HG03025 (cell line): ENCODE measurements around the gene MLEC.

Experiments
- ATAC-seq: cut with Tn5 transposase; IDR thresholded peaks from one replicate; pipeline ENCODE4 v1.9.1; 2021; ENCODE audit warnings: mild to moderate bottlenecking, moderate library complexity; ENCODE audit not compliant: unreplicated experiment, low FRiP score

Gene MLEC

DNA sequence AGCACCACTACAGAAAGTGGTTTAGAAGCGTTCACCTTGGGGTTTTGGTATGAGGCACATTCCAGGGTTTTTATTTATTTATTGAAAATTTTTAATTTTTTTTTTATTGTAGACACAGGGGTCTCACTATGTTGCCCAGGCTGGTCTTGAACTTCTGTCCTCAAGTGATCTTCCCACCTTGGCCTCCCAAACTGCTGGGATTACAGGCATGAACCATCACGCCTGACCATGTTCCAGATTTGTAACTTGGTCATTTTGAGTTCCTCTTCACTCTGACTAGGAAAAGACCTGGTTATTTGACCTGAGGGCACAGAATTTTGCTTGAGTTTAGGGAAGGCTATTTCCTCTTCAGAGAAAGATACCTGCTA lies 3.1 kb downstream of the MLEC start:
- ATAC-seq: no peak

DNA sequence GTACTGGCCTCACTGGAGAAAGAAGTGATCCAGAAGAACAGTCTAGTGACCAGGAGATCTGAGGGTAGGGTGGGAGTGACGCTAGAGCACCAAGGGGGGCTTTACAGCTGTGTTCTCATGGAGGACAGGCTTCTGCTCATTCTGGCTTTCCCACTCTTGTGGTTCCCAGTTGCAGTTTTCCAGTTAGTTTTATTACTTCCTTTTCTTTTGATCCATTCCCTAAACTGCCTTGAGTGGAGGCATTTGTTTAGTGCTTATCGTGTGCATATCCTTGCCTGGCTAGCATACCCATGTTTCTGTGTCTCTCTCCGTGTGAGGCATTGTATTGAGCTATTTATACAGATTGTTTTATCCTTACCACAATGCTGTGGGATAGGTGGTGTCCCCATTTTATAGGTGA lies 4.0 kb downstream of the MLEC start:
- no peak for ATAC-seq

DNA sequence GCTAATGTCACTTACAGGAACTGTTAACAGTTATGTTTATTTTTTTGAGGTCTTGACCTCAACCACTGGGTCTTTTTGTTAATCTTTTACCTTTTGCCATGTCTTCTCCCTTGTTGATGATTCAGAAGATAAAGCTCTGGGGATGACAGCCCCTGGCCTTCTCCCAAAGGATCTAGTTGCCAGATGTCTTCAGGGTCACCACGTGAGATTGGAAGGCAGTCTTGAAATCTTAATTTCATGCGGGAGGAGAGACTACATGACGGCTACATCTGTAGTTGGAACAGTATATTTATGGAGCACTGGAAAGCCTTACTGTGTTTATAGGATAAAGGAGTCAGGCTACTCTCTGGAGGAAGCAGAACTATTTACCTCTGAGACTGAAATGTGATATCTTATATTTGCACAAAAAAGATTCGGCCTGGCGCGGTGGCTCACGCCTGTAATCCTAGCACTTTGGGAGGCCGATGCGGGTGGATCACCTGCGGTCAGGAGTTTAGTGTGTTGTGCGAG lies 5.6 kb downstream of the MLEC start:
- no peak for ATAC-seq

- ATAC-seq: no peak
Measured at GRCh38 chr12:120693848-120694247, 6.9 kb downstream of the MLEC start.

DNA sequence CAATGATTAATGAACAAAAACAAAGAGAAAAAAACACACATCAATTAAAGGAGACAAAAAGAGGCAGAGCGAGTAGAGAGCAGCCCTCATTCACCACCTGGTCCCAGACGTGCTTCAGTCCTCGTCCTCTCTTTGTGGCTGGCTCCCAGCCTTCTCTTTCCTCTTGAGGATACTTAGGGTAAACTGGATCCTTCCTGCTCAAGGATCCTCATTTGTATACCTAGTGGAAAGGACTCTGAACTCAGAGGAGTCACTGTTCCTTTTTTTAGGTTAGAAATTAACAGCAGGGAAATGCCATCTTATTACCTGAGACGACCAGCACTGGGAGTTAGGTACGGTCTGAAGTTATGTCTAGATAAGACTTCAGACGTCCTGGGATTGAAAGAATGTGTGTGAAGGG lies 9.7 kb downstream of the MLEC start:
- ATAC-seq: no peak

GRCh38 chr12:120697344-120697743 lies 10.4 kb downstream of the MLEC start:
- ATAC-seq: no peak

DNA sequence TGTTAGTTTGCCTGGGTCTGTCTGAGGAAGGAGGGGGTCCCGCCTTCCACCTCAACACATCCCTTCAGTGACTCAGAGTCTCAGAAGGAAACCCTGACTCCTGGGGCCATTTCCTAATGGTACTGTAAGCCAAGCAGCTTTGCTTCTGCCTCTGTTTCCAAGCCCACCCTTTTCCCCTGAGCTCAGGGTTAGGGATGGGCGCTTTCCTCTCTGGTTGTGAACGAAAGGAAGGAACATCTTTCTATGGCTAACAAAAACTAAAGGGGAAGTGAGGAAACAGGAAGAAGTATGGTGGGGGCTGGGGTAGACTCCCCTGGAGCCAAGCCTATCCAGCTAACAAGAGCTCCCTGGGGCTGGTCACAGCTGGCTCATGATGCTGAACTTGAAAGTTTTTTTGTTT lies 11.7 kb downstream of the MLEC start:
- ATAC-seq: no peak

DNA sequence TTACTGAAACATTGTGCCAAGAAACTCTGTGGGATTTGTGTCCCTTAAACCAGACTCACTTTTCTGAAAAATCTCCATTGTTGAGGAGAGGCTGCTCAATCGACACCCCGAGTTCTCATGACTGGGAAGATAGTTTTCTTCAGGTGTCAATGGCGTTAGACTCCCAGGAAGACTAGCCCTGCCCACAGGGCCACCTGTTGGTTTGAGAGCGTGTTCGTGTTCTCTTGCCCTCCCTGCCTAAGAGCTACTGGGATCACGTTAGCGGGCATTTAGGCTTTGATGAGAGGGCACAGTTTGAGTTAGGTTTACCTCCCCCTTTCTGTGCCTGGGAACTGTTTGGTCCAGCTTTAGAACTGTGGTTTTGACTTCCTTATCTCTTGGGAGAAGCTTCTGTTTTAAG lies 12.6 kb downstream of the MLEC start:
- no peak for ATAC-seq

- ATAC-seq: no peak
Measured at GRCh38 chr12:120700886-120701285, 13.9 kb downstream of the MLEC start.

- ATAC-seq: no peak
Measured at GRCh38 chr12:120702637-120703036, 15.7 kb downstream of the MLEC start.

DNA sequence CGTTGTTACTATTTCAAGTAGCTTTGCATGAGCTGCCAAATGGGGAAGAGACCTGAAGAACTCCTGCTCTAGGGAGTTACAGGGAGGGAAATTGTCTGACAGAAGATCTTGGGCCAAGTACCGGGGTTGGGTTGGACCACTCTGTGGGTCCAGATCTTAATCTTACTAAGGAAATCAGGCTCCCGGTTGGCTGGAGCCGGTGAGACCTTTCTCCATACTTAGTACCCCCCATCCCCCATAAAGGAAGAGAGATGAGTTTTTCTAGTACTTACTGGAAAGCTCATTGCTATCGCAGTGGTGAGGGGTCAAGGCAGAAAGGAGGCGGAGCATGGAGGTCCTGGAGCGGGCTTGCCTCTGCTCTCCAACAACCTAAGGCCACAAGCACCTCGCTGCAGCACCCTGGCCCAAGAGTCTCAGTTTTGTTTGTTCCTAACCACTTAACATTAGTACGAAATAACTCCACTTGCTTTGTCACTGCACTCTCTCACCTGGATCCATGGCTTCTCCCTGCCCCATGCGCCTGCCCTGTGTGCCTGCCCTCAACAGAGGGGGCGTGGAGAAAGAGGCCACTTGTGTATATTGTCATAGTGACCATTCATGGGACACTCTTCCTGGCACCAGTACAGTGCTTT lies 16.5 kb downstream of the MLEC start:
- ATAC-seq: no peak

- ATAC-seq: no peak
Measured at GRCh38 chr12:120705618-120706017, 18.7 kb downstream of the MLEC start.

GRCh38 chr12:120706029-120706428 lies 19.1 kb downstream of the MLEC start:
- no peak for ATAC-seq

- ATAC-seq: no peak
Measured at GRCh38 chr12:120708651-120709050, 21.7 kb downstream of the MLEC start.

GRCh38 chr12:120710031-120710804 lies 23.3 kb downstream of the MLEC start, which contains the start of gene UNC119B:
TSS of gene UNC119B (plus strand) at chr12:120710458. CDS start at chr12:120710475, 17 bp downstream.
- ATAC-seq: peak; percentile 72

GRCh38 chr12:120710805-120711296 lies 23.9 kb downstream of the MLEC start:
- peak; percentile 18 for ATAC-seq

DNA sequence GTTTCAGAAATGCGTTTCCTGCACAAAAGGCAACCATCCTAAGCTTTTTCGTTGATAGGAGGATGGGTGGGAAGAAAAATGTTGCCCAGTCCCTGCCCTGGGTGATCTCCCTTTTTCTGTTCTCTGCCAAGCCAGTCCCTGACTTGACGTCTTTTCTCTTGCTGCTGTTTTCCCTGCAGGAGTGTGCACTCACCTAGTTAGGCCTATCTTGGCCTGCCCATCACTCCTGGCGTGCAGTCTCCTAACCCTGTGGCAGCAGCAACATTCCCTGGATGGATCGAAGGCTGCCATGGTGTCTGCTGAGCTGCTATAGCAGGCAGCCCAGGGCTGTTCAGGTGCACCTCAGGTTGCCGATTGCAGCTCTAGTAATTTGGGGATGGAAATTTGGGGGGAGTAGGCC lies 24.5 kb downstream of the MLEC start:
- no peak for ATAC-seq

GRCh38 chr12:120712610-120713009 lies 25.7 kb downstream of the MLEC start:
- ATAC-seq: no peak

GRCh38 chr12:120713861-120714482 lies 27.0 kb downstream of the MLEC start:
- ATAC-seq: no peak

DNA sequence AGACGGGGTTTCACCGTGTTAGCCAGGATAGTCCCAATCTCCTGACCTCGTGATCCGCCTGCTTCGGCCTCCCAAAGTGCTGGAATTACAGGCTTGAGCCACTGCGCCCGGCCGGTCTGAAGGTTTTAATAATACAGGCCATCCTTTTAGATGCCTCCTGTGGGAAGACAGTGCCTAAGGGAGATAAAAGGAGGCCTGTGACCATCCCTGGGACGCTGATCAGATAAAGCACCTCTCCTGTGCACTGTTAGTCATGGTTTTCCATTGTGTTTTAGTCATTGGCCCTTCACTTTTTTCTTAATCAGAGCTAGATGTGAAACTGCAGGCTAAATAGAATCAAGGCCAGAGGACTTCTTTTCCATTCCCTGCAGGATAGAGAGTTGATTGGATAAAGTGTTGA lies 31.1 kb downstream of the MLEC start:
- ATAC-seq: no peak

GRCh38 chr12:120719072-120719471 lies 32.1 kb downstream of the MLEC start:
- no peak for ATAC-seq
